WERI-Rb-1 (cell line): ENCODE results near the gene IQGAP3.
"Not testable (repeated sequence)": the region's sequence is repeated elsewhere in the genome, so short reads cannot be mapped to it uniquely, and the experiment has no call there.

Source experiments
- DNase-seq: peaks from one replicate; pipeline ENCODE4 v3.0.0-alpha.2; 2020
- H3K27ac ChIP-seq: fragments of 250-450 bp; sonication (Bioruptor Pico); 2 replicates; pipeline ENCODE4 v1.5.1; 2020; ENCODE audit warnings: mild to moderate bottlenecking, moderate library complexity
- H3K27me3 ChIP-seq: fragments of 250-450 bp; sonication (Bioruptor Pico); 2 replicates; pipeline ENCODE4 v1.5.1; 2021; ENCODE audit warnings: mild to moderate bottlenecking, low read depth, moderate library complexity; ENCODE audit not compliant: insufficient read depth, severe bottlenecking
- H3K36me3 ChIP-seq: fragments of 250-450 bp; sonication (Bioruptor Pico); 2 replicates; pipeline ENCODE4 v1.5.1; 2020; ENCODE audit warnings: mild to moderate bottlenecking, moderate library complexity
- H3K4me3 ChIP-seq: 2 replicates; pipeline ENCODE4 v1.5.1; 2011; ENCODE audit warnings: low read depth, mild to moderate bottlenecking, control low read depth, low read length
- H3K9me3 ChIP-seq: fragments of 250-450 bp; sonication (Bioruptor Pico); 2 replicates; pipeline ENCODE4 v1.5.1; 2021; ENCODE audit warnings: mild to moderate bottlenecking, moderate library complexity; ENCODE audit not compliant: severe bottlenecking
- CTCF ChIP-seq: IDR thresholded peaks from 2 replicates; pipeline ENCODE4 v1.5.1; 2011; ENCODE audit warnings: low read depth, mild to moderate bottlenecking, control low read depth, inconsistent platforms, low read length

IQGAP3 gene

GRCh38 chr1:156553860-156554485 lies 18.4 kb downstream of the IQGAP3 start:
- H3K36me3 ChIP-seq: peaks cover 61% of the 10 kb centered on the region
- no peak for DNase-seq
- H3K27me3 ChIP-seq: no peaks in the 10 kb centered on the region
- H3K9me3 ChIP-seq: no peaks in the 10 kb centered on the region
- TF ChIP-seq CTCF: no peak
- no peak overlapping the region for H3K4me3 ChIP-seq
- no peak overlapping the region for H3K27ac ChIP-seq

GRCh38 chr1:156552937-156553336 lies 19.4 kb downstream of the IQGAP3 start:
- not testable (repeated sequence) for H3K4me3 ChIP-seq, H3K27ac ChIP-seq, H3K27me3 ChIP-seq, DNase-seq, H3K9me3 ChIP-seq
- H3K36me3 ChIP-seq: peaks cover 71% of the 10 kb centered on the region

GRCh38 chr1:156552518-156552917 lies 19.8 kb downstream of the IQGAP3 start:
- Histone ChIP-seq H3K27me3 (no peaks in the 10 kb centered on the region), H3K4me3 (no peak overlapping the region), H3K9me3 (no peaks in the 10 kb centered on the region), H3K36me3 (peaks cover 76% of the 10 kb centered on the region), H3K27ac (no peak overlapping the region)
- no peak for TF ChIP-seq CTCF
- no peak for DNase-seq

GRCh38 chr1:156551869-156552268 lies 20.5 kb downstream of the IQGAP3 start:
- Histone ChIP-seq H3K27me3 (no peaks in the 10 kb centered on the region), H3K4me3 (no peak overlapping the region), H3K9me3 (no peaks in the 10 kb centered on the region), H3K27ac (no peak overlapping the region), H3K36me3 (peaks cover 82% of the 10 kb centered on the region)
- DNase-seq: no peak
- TF ChIP-seq CTCF: no peak

GRCh38 chr1:156551066-156551643 lies 21.2 kb downstream of the IQGAP3 start:
- DNase-seq: no peak
- H3K9me3 ChIP-seq: no peaks in the 10 kb centered on the region
- no peak for TF ChIP-seq CTCF
- H3K4me3 ChIP-seq: no peak overlapping the region
- no peak overlapping the region for H3K27ac ChIP-seq
- H3K27me3 ChIP-seq: no peaks in the 10 kb centered on the region
- H3K36me3 ChIP-seq: peaks cover 84% of the 10 kb centered on the region

- H3K9me3 ChIP-seq: no peaks in the 10 kb centered on the region
- DNase-seq: no peak
- no peaks in the 10 kb centered on the region for H3K27me3 ChIP-seq
- no peak overlapping the region for H3K27ac ChIP-seq
- TF ChIP-seq CTCF: no peak
- H3K36me3 ChIP-seq: peaks cover 80% of the 10 kb centered on the region
- H3K4me3 ChIP-seq: no peak overlapping the region
These were observed 22.0 kb downstream of the IQGAP3 start for GRCh38 chr1:156550346-156550745.
